NCI-H2227 (cell line): ENCODE results near the gene KCNH6.
A peak's percentile ranks its signal among the peaks of the same experiment; 100 is the strongest.

Source experiments
- DNase-seq: peaks from one replicate; lab custom pipeline; 2025; ENCODE audit not compliant: unreplicated experiment; lab: John Stamatoyannopoulos, UW

KCNH6 gene

DNA sequence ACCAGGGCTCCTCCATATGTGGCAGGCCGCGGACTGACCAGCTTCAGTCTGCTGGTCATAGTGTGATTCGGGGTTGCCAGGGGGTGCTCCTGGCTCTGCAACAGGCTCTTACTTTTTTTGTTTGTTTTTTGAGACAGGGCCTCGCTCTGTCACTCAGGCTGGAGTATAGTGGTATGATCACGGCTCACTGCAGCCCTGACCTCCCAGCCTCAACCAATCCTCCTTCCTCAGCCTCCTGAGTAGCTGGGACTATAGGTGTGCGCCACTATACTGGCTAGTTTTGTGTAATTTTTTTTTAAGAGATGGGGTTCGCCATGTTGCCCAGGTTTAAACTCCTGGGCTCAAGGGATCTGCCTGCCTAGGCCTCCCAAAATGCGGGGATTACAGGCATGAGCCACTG, 11.8 kb upstream of the KCNH6 start:
- no peak for DNase-seq

DNA sequence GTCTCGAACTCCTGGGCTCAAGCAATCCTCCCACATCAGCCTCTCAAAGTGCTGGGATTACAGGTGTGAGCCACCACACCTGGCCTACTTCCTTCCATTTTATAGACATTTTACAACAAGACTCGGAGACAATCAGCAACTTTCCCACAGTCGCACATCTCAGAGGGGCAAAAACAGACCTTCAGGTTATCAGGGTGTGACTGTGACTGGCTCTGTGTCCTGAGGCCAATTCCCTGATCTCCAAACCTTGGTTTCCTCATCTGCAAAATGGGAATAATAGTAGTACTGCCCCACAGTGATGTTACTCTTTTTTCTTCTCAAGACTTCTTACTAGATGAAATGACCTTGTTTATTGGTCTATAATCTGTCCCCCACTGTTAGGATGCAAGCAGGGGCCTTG, 10.8 kb upstream of the KCNH6 start:
- no peak for DNase-seq

DNA sequence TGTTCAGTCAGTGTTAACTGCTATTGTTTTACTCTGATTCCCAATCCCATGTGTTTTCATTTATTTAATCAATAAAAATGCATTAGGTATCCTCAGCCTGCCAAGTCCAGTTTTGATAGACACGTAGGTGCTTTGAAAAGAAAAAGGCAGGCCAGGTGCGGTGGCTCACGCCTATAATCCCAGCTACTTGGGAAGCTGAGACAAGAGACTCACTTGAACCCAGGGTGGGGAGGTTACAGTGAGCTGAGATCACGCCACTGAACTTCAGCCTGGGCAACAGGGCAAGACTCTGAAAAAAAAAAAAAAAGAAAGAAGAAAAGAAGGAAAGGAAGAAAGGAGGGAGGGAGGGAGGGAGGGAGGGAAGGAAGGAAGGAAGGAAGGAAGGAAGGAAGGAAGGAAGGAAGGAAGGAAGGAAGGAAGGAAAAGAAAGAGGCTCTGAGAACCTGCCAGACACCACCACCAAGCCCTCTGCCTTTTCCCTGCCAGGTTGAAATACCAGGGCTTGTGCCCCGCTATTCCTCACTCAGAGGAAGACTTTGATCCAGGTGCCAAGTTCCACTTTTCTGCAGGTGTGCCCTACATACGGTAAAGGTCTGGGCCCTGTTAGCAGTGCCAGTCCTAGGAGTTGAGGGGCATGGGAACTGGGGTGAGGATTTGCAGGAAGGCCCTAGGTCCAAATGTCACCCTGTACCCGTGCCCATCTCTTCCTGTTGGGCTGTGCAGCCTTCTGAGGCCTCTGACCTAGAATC, 10.1 kb upstream of the KCNH6 start:
- DNase-seq: no peak

DNA sequence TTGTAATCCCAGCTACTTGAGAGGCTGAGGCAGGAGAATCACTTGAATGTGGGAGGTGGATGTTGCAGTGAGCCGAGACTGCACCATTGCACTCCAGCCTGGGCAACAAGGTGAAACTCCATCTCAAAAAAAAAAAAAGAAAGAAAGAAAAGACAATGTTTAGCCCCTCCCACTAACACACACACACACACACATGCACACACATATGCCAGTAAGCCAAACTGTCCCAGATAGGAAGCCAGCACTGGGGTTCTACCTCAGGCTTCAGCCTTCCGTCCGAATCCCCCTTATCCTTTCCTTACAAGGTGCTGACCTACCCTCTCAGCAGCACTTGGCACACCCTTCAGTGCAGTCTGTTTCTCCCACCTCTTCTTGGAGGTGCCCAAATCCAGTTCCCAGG, 8.7 kb upstream of the KCNH6 start:
- peak; percentile 7 for DNase-seq

DNA sequence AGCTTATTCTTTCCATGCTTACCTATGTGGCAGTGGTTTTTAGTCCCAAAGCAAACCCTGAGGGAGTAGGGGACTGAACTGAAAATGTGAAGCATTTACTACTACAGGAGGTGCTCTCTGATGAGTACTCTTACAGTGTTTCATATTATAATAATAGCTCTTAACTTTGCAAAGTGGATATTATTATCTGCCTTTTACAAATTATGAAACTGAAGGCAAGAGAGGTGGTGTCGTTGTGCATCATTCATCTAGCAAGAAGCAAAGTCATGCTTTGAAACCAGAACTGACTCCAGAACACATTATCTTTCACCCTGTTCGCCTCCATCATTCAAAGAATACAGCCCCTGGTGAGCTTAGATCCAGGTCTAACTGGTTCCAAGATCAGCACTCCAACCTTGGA, 8.2 kb upstream of the KCNH6 start:
- DNase-seq: no peak

DNA sequence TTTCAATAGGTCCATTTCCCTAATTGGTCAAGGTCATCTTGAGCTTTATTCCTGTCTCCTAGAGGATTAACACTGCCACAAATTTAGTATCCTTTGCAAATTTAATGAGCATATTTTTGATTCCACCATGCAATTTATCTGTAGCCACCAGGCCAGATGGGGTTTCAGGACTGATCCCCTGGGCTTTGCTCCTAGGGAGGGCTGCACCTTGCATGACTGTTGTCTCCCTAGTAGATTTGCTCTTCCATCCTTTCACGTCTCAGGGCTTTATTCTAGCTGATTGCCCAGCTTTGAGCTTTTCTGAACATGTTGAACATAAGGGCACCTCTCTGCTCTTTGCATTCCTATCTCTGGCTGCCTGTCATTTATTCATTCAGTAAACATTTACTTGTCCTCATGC, 7.7 kb upstream of the KCNH6 start:
- DNase-seq: no peak

DNA sequence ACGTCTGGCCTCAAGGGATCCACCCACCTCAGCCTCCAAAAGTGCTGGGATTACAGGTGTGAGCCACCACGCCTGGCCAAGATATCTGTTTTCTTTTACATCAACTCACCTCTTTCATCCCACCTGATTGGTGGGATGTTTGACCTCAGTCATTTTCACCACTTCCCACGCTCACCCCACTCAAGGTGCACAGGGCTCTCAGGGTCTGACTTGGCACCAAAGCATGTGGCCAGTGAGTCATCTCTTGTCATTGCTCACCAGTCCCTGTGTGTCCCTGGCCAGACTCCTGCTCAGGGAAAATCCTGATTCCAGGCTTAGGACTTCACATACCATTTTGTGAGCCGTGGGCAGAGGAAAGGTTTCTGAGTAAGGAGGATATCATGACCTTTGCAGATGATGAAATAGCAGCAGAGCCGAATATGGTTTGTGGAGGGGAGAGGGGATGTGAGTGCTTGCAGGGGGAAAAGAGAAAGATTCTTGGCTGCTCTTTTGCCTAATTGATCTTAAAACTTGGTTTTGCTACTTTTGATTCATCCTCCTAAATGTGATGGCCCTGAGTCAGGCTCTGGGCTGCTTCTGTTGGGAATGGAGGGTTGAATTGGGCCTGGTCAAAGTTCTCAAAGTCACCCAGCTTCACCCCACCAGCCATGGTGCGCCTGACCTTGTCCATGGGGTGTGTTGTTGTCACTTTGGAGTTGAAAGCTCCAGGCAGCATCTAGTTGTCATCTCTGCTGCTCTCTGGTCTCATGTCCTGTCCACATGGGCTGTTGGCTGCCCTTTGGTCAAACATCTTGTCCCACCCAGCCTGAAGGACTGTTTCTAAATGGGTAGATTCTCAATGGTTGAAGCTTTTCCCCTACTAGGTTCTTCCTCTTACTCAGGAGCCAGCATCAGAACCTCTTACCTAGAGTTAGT, 6.0 kb upstream of the KCNH6 start:
- no peak for DNase-seq

DNA sequence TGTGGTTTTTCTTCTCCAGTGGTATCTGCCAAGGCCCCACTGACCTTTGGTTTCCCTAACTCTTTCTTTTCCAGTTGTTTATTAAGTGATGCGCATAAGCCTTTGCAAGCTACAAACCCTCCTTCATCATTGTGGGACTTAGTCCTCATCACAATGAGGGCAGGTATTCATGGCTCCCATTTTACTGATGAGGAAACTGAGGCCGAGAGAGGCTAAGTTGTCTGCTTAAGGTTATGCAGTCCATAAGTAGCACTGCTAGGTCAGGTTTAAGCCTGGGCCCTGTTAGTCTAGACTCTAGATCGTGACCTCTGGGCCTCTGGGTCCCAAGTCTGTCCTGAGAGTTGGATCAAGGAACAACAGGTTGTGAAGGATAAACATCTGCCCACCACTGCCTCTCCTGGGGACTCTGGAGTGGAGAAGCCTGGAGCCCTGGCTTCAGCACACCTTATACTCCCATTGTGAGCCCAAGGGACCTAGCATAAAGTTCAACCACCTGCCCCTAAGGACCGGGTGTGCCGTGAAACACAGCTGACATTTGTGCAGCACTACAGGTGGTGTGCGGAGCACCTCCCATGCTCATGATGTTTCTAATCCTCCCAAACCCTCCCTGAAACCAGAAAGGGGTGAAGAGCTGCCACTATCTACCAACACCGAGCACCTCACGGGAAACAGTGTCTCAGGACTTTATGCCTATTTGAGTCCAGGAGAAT, 5.2 kb upstream of the KCNH6 start:
- no peak for DNase-seq

DNA sequence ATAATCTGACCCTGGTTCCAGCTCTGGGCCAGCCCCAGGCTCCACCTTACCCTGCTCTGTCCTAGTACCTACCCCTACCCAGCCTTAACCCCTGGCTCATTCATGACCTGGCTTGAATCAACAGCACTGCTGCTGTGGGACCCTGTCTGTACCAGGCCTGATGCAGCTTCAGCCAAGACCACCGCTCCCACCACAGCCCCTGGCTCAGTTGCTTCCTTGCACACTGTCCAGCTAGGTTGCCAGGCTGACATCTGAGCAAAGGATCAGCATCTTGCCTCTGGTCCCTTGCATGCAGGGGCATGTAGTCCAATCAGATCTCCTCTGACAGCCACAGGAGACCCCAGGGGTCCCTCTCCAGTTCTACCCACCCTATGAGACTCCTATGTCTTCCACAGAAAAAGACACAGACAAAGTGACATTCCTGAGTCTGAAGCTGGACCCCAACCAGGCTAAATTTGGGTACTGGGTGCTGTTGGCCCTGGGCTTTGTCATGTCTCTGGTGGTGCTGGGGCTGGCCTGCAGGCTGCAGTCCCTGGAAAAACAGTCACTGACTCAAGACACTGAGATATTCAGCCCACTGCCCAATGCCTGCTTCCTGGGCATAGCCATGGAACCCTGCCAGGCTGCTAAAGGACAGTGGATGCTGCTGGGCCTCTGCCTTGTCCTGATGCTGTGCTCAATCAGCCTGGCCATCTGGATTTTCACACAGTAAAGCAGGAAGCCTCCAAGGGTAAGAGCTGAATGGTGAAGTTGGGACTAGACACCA, 3.9 kb upstream of the KCNH6 start:
- no peak for DNase-seq

DNA sequence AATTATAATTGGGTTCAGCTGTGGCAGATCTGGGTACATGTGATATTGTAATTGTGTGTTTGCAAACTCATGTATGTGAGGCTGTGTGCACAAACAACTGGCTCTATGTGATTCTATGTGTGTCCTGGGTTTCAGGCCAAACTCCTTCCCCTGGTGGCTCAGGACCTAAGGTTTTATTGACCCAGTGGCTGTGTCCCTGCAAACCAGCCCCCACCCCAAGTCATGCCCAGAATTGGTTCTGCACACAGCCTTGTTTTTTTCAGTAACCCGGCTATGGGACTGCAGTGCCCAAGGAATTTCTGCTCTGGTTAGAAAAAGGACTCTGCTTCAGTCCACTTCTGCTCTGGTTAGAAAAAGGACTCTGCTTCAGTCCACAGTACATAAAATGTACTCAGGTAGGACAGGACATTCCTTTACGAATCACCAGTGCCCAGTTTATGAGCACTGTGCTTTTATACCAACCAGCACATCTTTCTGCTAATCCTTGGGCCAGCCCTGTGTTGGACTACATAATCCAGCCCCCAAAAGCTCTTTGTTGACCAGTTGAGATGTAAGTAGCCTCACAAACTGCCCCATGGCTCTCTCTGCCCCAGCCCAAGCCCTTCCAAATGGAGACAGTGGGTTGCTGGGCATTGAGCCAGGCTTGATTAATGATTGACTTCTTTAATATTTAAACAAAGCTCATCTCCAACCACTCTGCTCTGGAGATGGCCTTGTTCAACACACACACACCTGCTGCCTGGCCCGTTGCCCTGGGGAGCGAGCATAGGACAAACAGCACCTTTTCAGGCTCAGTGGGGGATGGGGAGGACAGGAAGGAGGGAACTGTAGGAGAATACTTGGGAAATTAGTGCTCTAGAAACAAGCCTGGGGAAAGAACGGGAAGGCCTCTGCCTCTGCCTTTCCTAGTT, 2.9 kb upstream of the KCNH6 start:
- no peak for DNase-seq

DNA sequence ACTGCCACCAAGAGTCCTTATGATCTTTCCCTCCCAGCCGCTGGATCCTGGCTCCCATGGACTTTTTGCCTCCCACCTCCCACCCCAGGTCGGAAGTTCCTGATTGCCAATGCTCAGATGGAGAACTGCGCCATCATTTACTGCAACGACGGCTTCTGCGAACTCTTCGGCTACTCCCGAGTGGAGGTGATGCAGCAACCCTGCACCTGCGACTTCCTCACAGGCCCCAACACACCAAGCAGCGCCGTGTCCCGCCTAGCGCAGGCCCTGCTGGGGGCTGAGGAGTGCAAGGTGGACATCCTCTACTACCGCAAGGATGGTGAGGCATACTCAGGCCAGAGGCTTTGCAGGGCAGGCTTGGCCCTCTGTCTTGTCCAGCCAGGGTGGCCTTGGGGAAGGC, 893 bp downstream of the KCNH6 start:
- no peak for DNase-seq

DNA sequence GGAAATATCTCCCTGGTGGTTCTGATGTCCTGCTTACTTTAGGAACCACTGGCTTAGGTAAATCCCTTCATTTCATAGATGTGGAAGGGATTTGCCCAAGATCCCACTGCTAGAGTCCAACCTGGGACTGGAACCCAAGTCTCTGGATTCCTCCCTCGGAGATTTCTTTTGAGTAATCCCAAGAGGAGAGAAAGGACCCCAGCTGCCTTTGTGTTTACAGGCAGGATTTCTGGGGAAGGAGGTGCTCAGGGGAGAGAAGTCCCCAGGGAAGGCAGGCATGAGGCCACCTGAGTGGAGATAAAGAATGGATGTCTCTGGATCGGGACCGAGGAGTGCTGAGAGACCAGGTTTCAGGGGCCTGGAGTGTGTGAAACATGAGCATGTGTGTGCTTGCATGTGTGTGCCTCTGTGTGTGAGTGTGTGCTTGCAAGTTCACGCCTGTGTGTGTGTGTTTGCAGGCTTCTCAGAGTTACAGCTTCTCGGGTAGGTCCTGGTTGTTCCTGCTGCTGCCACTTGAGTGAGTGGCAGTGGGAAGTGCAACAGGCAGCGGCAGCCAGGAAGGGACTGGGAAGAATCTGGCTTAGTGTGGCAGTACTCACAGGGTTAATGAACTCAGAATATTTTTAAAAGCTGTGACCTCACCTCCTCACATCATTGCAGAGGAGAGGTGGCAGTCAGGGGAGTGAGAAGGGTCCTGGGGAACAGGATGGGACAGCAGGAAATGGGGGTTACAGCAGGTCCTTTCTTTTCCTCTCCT, 2.2 kb downstream of the KCNH6 start:
- no peak for DNase-seq

DNA sequence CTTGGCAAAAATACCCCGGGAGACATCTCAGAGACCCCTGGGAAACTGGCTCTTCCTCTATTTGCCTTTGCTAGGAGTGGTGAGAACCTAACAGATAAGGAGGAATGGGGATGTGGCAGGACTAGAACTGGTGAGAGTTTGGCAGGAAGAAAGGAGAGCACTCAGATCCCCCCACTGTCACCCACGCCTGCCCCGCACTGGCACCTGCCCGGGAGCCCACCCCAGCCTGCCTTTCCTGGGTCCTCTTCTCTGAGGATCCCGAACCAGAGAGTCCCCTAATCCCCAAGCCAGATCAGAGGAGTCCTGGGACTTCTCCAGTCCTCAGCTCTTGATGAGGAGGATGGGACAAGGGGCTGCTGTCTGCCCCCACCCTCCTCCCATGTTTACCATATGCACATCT, 3.7 kb downstream of the KCNH6 start:
- DNase-seq: no peak

DNA sequence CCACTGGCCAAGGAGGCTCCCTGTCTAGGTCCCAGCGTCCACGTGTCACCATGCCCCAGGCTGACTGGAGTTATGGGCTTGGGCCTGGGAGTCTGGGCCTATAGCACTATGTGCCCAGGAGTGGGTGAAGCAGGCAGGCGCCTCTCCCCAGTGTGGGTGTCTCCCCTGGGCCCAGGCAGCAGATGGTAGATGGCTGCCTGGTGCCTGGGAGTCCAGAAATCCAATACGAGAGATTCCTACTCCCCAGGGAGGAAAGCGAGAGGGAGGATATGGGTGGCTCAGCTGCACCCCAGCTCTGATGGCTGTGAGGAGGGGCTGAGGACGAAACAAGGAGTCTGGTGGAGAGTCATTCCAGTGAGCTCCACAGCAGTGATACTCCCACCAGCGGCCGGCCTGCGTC, 5.0 kb downstream of the KCNH6 start:
- DNase-seq: no peak

DNA sequence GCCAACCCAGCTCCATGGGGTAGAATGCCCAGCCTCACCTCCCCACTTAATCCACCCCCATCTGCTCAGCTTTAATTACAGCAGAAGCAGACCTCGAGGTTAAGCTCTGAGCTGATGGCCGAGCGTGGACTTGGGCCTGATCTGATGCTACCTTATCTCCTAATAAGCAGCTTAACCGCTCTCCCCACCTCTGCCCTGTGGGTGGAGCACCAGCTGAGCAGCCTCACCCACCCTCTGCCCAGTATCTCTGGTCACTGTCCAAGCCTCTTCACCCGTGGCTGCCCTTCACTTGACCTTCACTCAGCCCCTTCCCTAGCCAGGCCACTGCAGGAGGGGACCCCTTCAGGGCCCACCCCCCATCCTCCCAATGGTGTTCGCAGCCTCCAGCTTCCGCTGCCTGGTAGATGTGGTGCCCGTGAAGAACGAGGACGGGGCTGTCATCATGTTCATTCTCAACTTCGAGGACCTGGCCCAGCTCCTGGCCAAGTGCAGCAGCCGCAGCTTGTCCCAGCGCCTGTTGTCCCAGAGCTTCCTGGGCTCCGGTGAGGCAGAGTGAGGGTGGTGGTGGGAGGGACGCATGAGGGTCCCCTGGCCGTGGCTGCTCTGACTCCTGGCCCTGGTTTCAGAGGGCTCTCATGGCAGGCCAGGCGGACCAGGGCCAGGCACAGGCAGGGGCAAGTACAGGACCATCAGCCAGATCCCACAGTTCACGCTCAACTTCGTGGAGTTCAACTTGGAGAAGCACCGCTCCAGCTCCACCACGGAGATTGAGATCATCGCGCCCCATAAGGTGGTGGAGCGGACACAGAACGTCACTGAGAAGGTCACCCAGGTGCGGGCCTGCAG, 6.8 kb downstream of the KCNH6 start:
- DNase-seq: no peak

DNA sequence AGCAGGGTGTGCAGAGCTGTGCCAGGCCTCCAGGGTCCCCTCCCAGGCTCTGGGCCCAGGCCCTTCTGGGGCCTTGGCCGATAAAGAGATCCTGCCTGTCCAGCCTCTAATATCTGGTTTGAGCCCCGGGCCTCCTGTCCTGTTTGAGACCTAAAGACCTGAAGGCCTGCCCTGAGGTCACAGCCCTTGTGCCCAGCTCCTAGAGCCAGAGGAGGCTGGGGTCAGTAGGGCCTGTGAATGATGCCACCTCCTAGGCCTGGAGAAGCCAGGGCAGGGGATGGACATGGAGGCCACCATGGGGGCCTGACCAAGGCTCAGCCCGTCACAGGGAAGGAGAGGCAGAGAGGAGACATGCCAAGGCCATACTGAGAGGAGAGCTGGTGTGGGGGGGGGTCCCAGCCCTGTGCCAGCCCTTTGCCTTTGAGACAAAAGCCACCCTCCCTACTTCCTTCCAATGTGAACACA, 7.4 kb downstream of the KCNH6 start:
- no peak for DNase-seq

DNA sequence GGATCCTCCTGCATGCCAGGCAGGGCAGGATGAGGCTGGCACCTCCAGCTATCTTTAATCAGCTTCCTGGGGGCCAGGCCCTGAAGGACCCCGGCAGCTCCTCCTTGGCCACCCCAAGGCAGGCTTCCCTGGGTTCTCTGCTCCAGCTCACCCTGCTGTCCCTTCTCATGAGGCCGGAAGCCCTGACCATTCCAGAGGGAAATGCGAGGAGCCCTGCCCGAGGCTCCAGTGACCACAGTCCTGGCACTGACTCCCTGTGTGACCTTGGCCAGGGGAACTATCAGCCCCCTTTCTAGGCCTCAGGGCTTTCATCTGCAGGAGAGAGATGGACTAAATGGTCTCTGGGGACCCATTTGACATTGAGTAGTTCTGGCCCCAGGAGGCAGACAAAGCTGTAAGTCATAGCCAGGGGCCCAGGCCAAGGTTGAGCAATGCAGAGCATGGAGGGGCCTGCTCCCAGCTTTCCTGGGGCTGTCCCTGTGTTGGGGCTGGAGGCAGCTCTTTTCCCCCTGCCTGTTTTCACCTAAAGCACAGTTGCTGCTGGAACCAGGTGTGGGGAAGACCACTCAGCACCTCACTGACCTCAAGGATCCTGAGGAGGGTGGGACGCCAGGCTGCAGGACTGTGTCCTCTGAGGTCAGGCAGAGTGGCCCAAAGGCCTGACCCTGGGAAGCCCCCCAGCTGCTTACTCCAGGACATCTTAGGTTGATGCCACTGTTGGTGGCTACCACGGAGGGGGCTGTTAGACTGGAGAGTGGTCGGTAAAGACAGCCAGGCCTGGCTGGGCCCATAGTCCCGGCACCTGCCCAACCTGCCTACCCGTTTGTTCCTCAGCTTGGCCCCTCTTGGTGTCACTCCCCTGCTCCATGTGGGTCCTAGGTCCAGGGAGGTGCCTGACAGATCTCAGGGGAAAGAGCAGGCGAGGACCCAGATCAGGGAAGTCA, 8.1 kb downstream of the KCNH6 start:
- no peak for DNase-seq
